ENCODE results near the gene IYD.
A peak's percentile ranks its signal among the peaks of the same experiment; 100 is the strongest.

IYD gene

GRCh38 chr6:150368762-150369161, at the start of gene IYD:
IYD (plus strand) TSS chr6:150369012; CDS start chr6:150369032, 20 bp downstream.
- TF ChIP-seq CTCF (conservative IDR thresholded peaks at IDR 0.05; ENCODE audit: control insufficient read depth, insufficient read depth, low read depth, low read length) = no peak
- DNase-seq (ENCODE audit: low read depth) = no peak
- no peak within 1 kb of the TSS for H3K4me3 ChIP-seq (ENCODE audit: control insufficient read depth, low read depth, low read length)

GRCh38 chr6:150319924-150320323, 48.9 kb upstream of the IYD start:
- no peak overlapping the region for H3K4me3 ChIP-seq (ENCODE audit: control insufficient read depth, low read depth, low read length)
- DNase-seq (ENCODE audit: low read depth) = no peak
- no peak for TF ChIP-seq CTCF (conservative IDR thresholded peaks at IDR 0.05; ENCODE audit: control insufficient read depth, insufficient read depth, low read depth, low read length)

GRCh38 chr6:150320442-150320841, 48.4 kb upstream of the IYD start:
- peak; percentile 21 for DNase-seq (ENCODE audit: low read depth)
- TF ChIP-seq CTCF (conservative IDR thresholded peaks at IDR 0.05; ENCODE audit: control insufficient read depth, insufficient read depth, low read depth, low read length) = no peak
- no peak overlapping the region for H3K4me3 ChIP-seq (ENCODE audit: control insufficient read depth, low read depth, low read length)

GRCh38 chr6:150322466-150322871, 46.3 kb upstream of the IYD start:
- no peak overlapping the region for H3K4me3 ChIP-seq (ENCODE audit: control insufficient read depth, low read depth, low read length)
- DNase-seq (ENCODE audit: low read depth) = no peak
- no peak for TF ChIP-seq CTCF (conservative IDR thresholded peaks at IDR 0.05; ENCODE audit: control insufficient read depth, insufficient read depth, low read depth, low read length)

GRCh38 chr6:150323205-150323604, 45.6 kb upstream of the IYD start:
- TF ChIP-seq CTCF (conservative IDR thresholded peaks at IDR 0.05; ENCODE audit: control insufficient read depth, insufficient read depth, low read depth, low read length) = no peak

GRCh38 chr6:150324044-150324443, 44.8 kb upstream of the IYD start:
- TF ChIP-seq CTCF (conservative IDR thresholded peaks at IDR 0.05; ENCODE audit: control insufficient read depth, insufficient read depth, low read depth, low read length) = no peak
- DNase-seq (ENCODE audit: low read depth) = no peak
- no peak overlapping the region for H3K4me3 ChIP-seq (ENCODE audit: control insufficient read depth, low read depth, low read length)

More at GRCh38 chr6:150323205-150323604, 45.6 kb upstream of the IYD start:
- H3K4me3 ChIP-seq (ENCODE audit: control insufficient read depth, low read depth, low read length) = no peak overlapping the region
- no peak for DNase-seq (ENCODE audit: low read depth)

Data from fibroblast of mammary gland (primary cell).